ENCODE measurements around the gene ADAT2. TPM values are rescaled to one million over a fixed set of nuclear protein-coding genes. Genes with fewer than 3 reads are reported as not detected.

ADAT2 gene
- total and polyA plus RNA-seq, 2 of the 13 experiments (the other 11 are each of a cell fraction or from before 2014, with no cell fraction given): 10.5 to 18.3 TPM

GRCh38 chr6:143397227-143398222 lies 53.0 kb downstream of the ADAT2 start (continued):
- TF ChIP-seq, protein P1, sequence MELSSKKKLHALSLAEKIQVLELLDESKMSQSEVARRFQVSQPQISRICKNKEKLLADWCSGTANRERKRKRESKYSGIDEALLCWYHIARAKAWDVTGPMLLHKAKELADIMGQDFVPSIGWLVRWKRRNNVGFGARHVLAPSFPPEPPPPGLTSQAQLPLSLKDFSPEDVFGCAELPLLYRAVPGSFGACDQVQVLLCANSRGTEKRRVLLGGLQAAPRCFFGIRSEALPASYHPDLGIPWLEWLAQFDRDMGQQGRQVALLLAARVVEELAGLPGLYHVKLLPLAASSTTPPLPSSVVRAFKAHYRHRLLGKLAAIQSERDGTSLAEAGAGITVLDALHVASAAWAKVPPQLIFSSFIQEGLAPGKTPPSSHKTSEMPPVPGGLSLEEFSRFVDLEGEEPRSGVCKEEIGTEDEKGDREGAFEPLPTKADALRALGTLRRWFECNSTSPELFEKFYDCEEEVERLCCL (CRISPR knock-in tag; IDR thresholded peaks at IDR 0.05; ENCODE audit: borderline replicate concordance): no peak
- TF ChIP-seq NR2F1 (CRISPR knock-in tag; IDR thresholded peaks at IDR 0.05): peak; percentile 90 to 91
- no peak for TF ChIP-seq HOXA7 (CRISPR knock-in tag; IDR thresholded peaks at IDR 0.05)
- peak; percentile 47; the same call in 1 of the 2 replicates for TF ChIP-seq GMEB1 (CRISPR knock-in tag; IDR thresholded peaks at IDR 0.05; ENCODE audit: borderline replicate concordance)
- no peak for TF ChIP-seq ZNF235 (CRISPR knock-in tag; IDR thresholded peaks at IDR 0.05; ENCODE audit: borderline replicate concordance)
- no peak for TF ChIP-seq ZBTB46 (CRISPR knock-in tag; IDR thresholded peaks at IDR 0.05; ENCODE audit: borderline replicate concordance)
- TF ChIP-seq TGIF2 (CRISPR knock-in tag; IDR thresholded peaks at IDR 0.05): peak; percentile 69; the same call in 1 of the 2 replicates
- TF ChIP-seq ZFAT (CRISPR knock-in tag; conservative IDR thresholded peaks at IDR 0.05): no peak
- peak; percentile 58; the same call in 1 of the 2 replicates for TF ChIP-seq ZNF414 (CRISPR knock-in tag; IDR thresholded peaks at IDR 0.05)
- TF ChIP-seq SALL1 (CRISPR knock-in tag; IDR thresholded peaks at IDR 0.05): peak; percentile 96
- TF ChIP-seq, protein P2, sequence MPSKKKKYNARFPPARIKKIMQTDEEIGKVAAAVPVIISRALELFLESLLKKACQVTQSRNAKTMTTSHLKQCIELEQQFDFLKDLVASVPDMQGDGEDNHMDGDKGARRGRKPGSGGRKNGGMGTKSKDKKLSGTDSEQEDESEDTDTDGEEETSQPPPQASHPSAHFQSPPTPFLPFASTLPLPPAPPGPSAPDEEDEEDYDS (CRISPR knock-in tag; IDR thresholded peaks at IDR 0.05): peak; percentile 32; the same call in 1 of the 2 replicates
- no peak for TF ChIP-seq ZBTB44 (CRISPR knock-in tag; IDR thresholded peaks at IDR 0.05)
- no peak for TF ChIP-seq ZNF891 (CRISPR knock-in tag; IDR thresholded peaks at IDR 0.05)
- 0 out of 2 replicates have a peak, but pooled peaks have one; percentile 21 for TF ChIP-seq ZNF329 (CRISPR knock-in tag; IDR thresholded peaks at IDR 0.05; ENCODE audit: low read depth)
- TF ChIP-seq ZNF782 (CRISPR knock-in tag; IDR thresholded peaks at IDR 0.05; ENCODE audit: borderline replicate concordance): no peak
- TF ChIP-seq ZNF800 (CRISPR knock-in tag; IDR thresholded peaks at IDR 0.05): no peak
- no peak for TF ChIP-seq SYNCRIP (IDR thresholded peaks at IDR 0.05; ENCODE audit: insufficient read depth, low read depth, low read length)
